Cerebellar nuclear complex (tissue), 1 donor: ENCODE data around the gene GPX3.

Experiments
- DNase-seq, 2 experiments: peaks; one replicate each; lab custom pipeline; 2025; lab: John Stamatoyannopoulos, UW

Gene GPX3

GRCh38 chr5:151077419-151077818 is 57.0 kb downstream of the GPX3 start:
- DNase-seq = no peak

DNA sequence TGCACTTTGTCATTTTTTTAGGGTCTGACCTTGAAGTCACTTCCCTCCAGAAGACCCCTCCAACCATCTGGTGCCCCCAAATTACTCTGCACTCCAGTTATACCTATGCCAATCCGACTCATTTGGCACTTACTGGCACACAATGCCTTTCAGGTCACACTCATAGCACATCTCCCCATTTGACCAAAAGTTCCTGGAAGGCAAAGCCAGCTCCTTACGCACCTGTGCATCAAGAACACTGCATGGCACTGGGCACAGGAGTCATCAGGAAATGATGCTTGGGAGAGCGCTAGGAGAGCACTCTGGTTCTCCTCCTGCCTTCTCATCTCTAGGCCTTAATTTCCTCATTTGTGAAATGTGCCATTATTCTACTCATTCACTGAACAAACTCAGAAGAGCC is 57.6 kb downstream of the GPX3 start:
- DNase-seq = no peak
